ENCODE measurements around the gene PRR29.

The PRR29 gene

DNA sequence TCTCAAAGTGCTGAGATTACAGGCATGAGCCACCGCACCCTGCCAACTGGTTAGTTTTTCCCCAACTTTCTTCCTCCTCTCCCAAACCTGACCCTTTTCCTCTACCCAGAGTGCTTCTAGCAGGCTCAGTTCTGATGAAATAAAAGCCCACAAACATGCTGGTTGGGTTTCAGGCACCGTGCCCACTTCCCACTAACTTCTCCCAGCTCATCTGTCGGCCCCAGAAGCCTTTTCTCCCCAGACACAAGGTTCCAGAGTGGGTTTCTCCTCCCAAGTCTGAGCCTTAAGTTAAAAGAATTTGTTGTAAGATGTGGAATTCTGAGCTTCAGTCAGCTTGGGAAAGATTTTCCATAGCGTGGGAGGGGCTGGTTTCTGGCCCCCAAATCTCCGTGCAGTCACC lies 13.9 kb upstream of the PRR29 start:
- no peak overlapping the region for H3K4me3 ChIP-seq (ENCODE audit: low read length)
- no peak overlapping the region for H3K9ac ChIP-seq (ENCODE audit: low read length)
- no peak overlapping the region for H4K5ac ChIP-seq (ENCODE audit: low read length)
- no peak overlapping the region for H3K27ac ChIP-seq (ENCODE audit: low read depth, low read length)
- no peak overlapping the region for H3K56ac ChIP-seq (ENCODE audit: low read length)
- H3K23ac ChIP-seq (ENCODE audit: low read length): no peak overlapping the region
- no peak for DNase-seq
- no peak overlapping the region for H3K18ac ChIP-seq (ENCODE audit: low read length)
- H2BK15ac ChIP-seq (replicated peaks; ENCODE audit: low read depth): no peak overlapping the region
- no peak overlapping the region for H2BK5ac ChIP-seq (ENCODE audit: low read length)
- no CpG with 5 or more reads among the region's 5 CpGs for WGBS (ENCODE audit: extremely low coverage, insufficient coverage, low lambda C conversion rate)
- no peaks in the 10 kb centered on the region for H3K79me1 ChIP-seq (ENCODE audit: low read length)
- H3K4ac ChIP-seq (ENCODE audit: low read depth, low read length): no peak overlapping the region
- H3K4me2 ChIP-seq (ENCODE audit: low read length): no peak overlapping the region
- H2AK5ac ChIP-seq (ENCODE audit: low read length): no peak overlapping the region
- no peak overlapping the region for H4K8ac ChIP-seq (ENCODE audit: low read depth, low read length)
- no peaks in the 10 kb centered on the region for H3K79me2 ChIP-seq (ENCODE audit: control insufficient read depth, insufficient read depth, low read length)
- H2BK120ac ChIP-seq (ENCODE audit: low read depth, low read length): no peak overlapping the region
- no peaks in the 10 kb centered on the region for H3K4me1 ChIP-seq (ENCODE audit: control insufficient read depth, low read depth, low read length)
- H3K27me3 ChIP-seq (ENCODE audit: insufficient read depth, low read length, poor library complexity): no peaks in the 10 kb centered on the region
- no peaks in the 10 kb centered on the region for H3K36me3 ChIP-seq (ENCODE audit: control insufficient read depth, insufficient read depth, low read length)

DNA sequence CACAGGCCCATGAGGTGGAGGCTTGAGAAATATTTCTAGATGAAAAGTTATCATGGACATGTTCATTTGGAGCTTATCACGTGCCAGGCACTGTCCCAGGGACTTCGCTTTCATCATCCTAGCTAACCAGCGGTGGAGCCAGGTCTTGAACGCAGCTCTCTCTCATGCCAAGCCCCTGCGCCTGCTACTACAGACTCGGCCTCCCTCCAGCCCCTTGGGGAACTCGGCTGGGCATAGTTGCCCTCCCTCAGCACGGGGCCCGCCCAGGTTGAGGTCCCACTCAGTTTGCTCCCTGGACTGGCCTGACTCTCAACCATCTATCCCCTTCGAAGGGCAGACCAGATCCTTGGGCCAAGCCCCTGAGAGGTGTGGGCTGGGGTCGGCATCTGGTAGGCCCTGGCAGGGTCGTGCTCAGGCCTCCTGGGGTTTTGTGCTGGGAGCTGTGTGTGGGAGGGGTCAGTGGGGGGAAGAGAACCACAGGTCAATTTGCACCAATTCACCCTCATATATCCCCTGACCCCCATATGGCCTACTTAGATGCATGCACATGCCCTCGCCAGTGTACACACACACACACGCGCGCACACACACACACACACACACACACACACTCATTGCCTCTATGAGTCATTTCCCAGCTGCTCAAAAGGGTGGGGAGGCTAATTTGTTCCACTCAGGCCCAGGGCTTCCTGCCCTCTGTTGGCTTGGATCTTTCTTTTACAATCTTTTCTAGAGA lies 13.3 kb upstream of the PRR29 start:
- no peak overlapping the region for H2BK15ac ChIP-seq (replicated peaks; ENCODE audit: low read depth)
- no peaks in the 10 kb centered on the region for H3K4me1 ChIP-seq (ENCODE audit: control insufficient read depth, low read depth, low read length)
- H2BK5ac ChIP-seq (ENCODE audit: low read length): no peak overlapping the region
- H2BK120ac ChIP-seq (ENCODE audit: low read depth, low read length): no peak overlapping the region
- no peak overlapping the region for H3K23ac ChIP-seq (ENCODE audit: low read length)
- no peak overlapping the region for H3K9ac ChIP-seq (ENCODE audit: low read length)
- no CpG with 5 or more reads among the region's 16 CpGs for WGBS (ENCODE audit: extremely low coverage, insufficient coverage, low lambda C conversion rate)
- no peak overlapping the region for H4K5ac ChIP-seq (ENCODE audit: low read length)
- no peak overlapping the region for H4K8ac ChIP-seq (ENCODE audit: low read depth, low read length)
- no peak overlapping the region for H3K4me2 ChIP-seq (ENCODE audit: low read length)
- no peaks in the 10 kb centered on the region for H3K27me3 ChIP-seq (ENCODE audit: insufficient read depth, low read length, poor library complexity)
- DNase-seq: no peak
- H3K79me1 ChIP-seq (ENCODE audit: low read length): no peaks in the 10 kb centered on the region
- H2AK5ac ChIP-seq (ENCODE audit: low read length): no peak overlapping the region
- no peak overlapping the region for H3K27ac ChIP-seq (ENCODE audit: low read depth, low read length)
- H3K4ac ChIP-seq (ENCODE audit: low read depth, low read length): no peak overlapping the region
- no peaks in the 10 kb centered on the region for H3K79me2 ChIP-seq (ENCODE audit: control insufficient read depth, insufficient read depth, low read length)
- H3K4me3 ChIP-seq (ENCODE audit: low read length): no peak overlapping the region
- no peak overlapping the region for H3K56ac ChIP-seq (ENCODE audit: low read length)
- no peak overlapping the region for H3K18ac ChIP-seq (ENCODE audit: low read length)
- H3K36me3 ChIP-seq (ENCODE audit: control insufficient read depth, insufficient read depth, low read length): no peaks in the 10 kb centered on the region

DNA sequence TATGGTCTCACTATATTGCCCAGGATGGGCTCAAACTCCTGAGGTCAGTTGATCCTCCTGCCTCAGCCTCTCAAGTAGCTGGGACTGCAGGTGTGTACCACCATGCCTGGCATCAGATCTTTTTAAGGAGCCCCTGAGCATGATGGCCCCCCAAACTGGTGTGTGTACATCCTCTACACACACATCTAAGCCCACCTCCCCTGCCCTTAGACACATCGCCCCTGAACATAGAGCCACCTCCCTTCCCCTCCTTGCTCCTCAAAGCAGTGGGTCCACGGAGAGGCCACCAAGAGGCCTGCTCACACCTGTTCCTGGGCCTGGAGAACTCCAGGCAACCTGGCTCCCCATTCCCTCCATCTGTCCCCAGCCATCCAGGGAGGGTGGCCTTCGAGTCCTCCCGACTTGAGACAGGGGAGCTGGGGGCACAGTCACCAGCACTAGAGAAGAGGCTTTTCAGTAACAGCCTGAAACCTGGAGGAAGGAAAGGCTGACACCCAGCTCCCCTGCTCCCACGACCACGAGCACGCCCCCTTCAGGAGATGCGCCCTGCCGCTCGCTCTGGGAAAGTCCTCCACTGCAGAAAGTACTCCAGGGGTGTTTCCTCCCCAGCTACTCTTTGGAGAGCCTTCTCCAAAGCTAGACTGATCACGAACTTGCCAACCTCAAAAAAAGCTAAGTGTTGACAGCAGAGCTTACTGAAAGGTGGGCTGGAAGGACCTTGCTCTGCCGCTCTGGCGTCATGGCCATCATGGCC lies 12.6 kb upstream of the PRR29 start:
- Histone ChIP-seq H3K27me3 (ENCODE audit: insufficient read depth, low read length, poor library complexity) (no peaks in the 10 kb centered on the region), H3K4me2 (ENCODE audit: low read length) (no peak overlapping the region), H4K8ac (ENCODE audit: low read depth, low read length) (no peak overlapping the region), H3K79me1 (ENCODE audit: low read length) (no peaks in the 10 kb centered on the region), H2BK120ac (ENCODE audit: low read depth, low read length) (no peak overlapping the region), H3K4me3 (ENCODE audit: low read length) (no peak overlapping the region), H3K27ac (ENCODE audit: low read depth, low read length) (no peak overlapping the region), H3K18ac (ENCODE audit: low read length) (no peak overlapping the region), H3K56ac (ENCODE audit: low read length) (no peak overlapping the region), H2AK5ac (ENCODE audit: low read length) (no peak overlapping the region), H3K23ac (ENCODE audit: low read length) (no peak overlapping the region), H3K4ac (ENCODE audit: low read depth, low read length) (no peak overlapping the region), H3K36me3 (ENCODE audit: control insufficient read depth, insufficient read depth, low read length) (no peaks in the 10 kb centered on the region), H4K5ac (ENCODE audit: low read length) (no peak overlapping the region), H3K4me1 (ENCODE audit: control insufficient read depth, low read depth, low read length) (no peaks in the 10 kb centered on the region), H2BK15ac (replicated peaks; ENCODE audit: low read depth) (no peak overlapping the region), H3K9ac (ENCODE audit: low read length) (no peak overlapping the region), H3K79me2 (ENCODE audit: control insufficient read depth, insufficient read depth, low read length) (no peaks in the 10 kb centered on the region), H2BK5ac (ENCODE audit: low read length) (no peak overlapping the region)
- no peak for DNase-seq
- no CpG with 5 or more reads among the region's 13 CpGs for WGBS (ENCODE audit: extremely low coverage, insufficient coverage, low lambda C conversion rate)

DNA sequence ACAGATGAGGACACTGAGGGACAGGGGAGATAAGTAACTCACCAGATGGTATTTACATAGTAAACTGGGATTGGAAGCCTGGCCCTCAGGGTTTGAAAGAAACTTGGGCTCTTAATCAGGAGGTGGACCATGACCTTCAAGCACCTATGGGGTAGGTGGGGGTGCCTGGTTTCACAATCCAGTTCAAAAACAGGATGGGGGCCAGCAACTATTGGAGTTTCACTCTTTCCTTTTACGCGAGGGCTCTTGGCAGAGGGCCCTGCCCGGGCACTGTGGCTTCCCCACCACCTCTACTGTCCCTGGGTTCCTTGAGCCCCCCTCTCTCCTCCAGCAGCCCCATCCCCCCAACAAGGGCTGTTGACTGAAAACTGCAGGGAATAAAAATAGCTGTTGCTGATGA lies 11.3 kb upstream of the PRR29 start:
- no CpG with 5 or more reads among the region's 3 CpGs for WGBS (ENCODE audit: extremely low coverage, insufficient coverage, low lambda C conversion rate)
- no peaks in the 10 kb centered on the region for H3K4me1 ChIP-seq (ENCODE audit: control insufficient read depth, low read depth, low read length)
- H2BK120ac ChIP-seq (ENCODE audit: low read depth, low read length): no peak overlapping the region
- no peaks in the 10 kb centered on the region for H3K79me1 ChIP-seq (ENCODE audit: low read length)
- no peaks in the 10 kb centered on the region for H3K79me2 ChIP-seq (ENCODE audit: control insufficient read depth, insufficient read depth, low read length)
- no peak overlapping the region for H3K9ac ChIP-seq (ENCODE audit: low read length)
- H3K36me3 ChIP-seq (ENCODE audit: control insufficient read depth, insufficient read depth, low read length): no peaks in the 10 kb centered on the region
- no peak overlapping the region for H3K4me2 ChIP-seq (ENCODE audit: low read length)
- H3K4me3 ChIP-seq (ENCODE audit: low read length): no peak overlapping the region
- H3K23ac ChIP-seq (ENCODE audit: low read length): no peak overlapping the region
- H3K56ac ChIP-seq (ENCODE audit: low read length): no peak overlapping the region
- no peak for DNase-seq
- no peak overlapping the region for H4K5ac ChIP-seq (ENCODE audit: low read length)
- no peak overlapping the region for H3K4ac ChIP-seq (ENCODE audit: low read depth, low read length)
- H2AK5ac ChIP-seq (ENCODE audit: low read length): no peak overlapping the region
- no peak overlapping the region for H4K8ac ChIP-seq (ENCODE audit: low read depth, low read length)
- no peak overlapping the region for H3K27ac ChIP-seq (ENCODE audit: low read depth, low read length)
- no peak overlapping the region for H2BK15ac ChIP-seq (replicated peaks; ENCODE audit: low read depth)
- H3K18ac ChIP-seq (ENCODE audit: low read length): no peak overlapping the region
- no peaks in the 10 kb centered on the region for H3K27me3 ChIP-seq (ENCODE audit: insufficient read depth, low read length, poor library complexity)
- no peak overlapping the region for H2BK5ac ChIP-seq (ENCODE audit: low read length)

DNA sequence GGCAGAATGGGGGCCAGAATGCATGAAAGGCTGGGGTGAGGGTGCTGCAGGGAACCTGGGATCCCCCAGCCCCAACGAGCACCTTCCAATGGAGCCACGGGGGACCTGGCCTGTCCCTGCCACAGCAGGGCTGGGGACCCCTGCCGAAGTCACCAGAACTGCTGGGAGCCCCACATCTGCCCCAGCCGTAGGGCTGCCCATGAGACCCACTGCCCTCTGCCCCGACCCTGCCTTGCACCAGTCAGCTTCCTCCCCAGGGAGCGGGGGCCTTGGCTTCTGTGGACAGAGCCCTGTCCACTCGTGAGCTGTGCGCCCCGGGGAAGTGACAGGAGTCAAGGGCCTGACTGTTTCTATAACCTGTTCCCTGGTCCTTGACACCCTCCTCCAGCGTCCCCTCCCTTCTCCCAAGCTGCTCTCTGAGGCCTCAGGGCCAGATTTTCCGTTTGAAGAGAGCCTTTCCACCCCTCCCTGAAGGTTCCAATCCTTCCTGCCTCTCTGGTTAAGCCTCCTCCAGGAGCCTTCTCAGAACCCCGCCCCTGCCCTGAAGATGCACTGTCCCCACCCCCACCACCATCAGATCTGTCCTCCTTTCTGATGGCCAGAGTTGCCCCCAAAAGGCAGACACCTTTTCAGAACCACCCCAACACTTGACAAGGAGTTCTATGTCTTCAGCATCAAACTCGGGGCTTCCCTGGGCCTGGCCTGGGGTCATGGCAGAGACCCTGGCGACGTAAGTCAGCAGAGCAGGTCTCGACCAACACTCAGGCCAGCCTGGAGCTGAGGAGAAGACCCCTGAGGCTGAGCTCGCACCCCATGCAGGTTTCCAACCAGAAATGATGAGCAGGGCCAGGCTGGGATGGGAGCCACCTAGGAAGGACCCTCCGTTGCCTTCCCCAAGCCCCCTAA lies 10.7 kb upstream of the PRR29 start:
- Histone ChIP-seq H2BK5ac (ENCODE audit: low read length) (no peak overlapping the region), H3K4ac (ENCODE audit: low read depth, low read length) (no peak overlapping the region), H4K8ac (ENCODE audit: low read depth, low read length) (no peak overlapping the region), H3K18ac (ENCODE audit: low read length) (no peak overlapping the region), H3K27me3 (ENCODE audit: insufficient read depth, low read length, poor library complexity) (no peaks in the 10 kb centered on the region), H3K4me3 (ENCODE audit: low read length) (no peak overlapping the region), H2BK15ac (replicated peaks; ENCODE audit: low read depth) (no peak overlapping the region), H2AK5ac (ENCODE audit: low read length) (no peak overlapping the region), H3K4me1 (ENCODE audit: control insufficient read depth, low read depth, low read length) (no peaks in the 10 kb centered on the region), H3K79me2 (ENCODE audit: control insufficient read depth, insufficient read depth, low read length) (no peaks in the 10 kb centered on the region), H3K4me2 (ENCODE audit: low read length) (no peak overlapping the region), H3K56ac (ENCODE audit: low read length) (no peak overlapping the region), H2BK120ac (ENCODE audit: low read depth, low read length) (no peak overlapping the region), H3K27ac (ENCODE audit: low read depth, low read length) (no peak overlapping the region), H3K79me1 (ENCODE audit: low read length) (no peaks in the 10 kb centered on the region), H4K5ac (ENCODE audit: low read length) (no peak overlapping the region), H3K23ac (ENCODE audit: low read length) (no peak overlapping the region), H3K9ac (ENCODE audit: low read length) (no peak overlapping the region), H3K36me3 (ENCODE audit: control insufficient read depth, insufficient read depth, low read length) (no peaks in the 10 kb centered on the region)
- no CpG with 5 or more reads among the region's 18 CpGs for WGBS (ENCODE audit: extremely low coverage, insufficient coverage, low lambda C conversion rate)
- DNase-seq: no peak

Data from mesendoderm (in vitro differentiated cells).